Keratinocyte (primary cell): ENCODE measurements around the gene HCN4. TPM values are rescaled to one million over a fixed set of nuclear protein-coding genes. Genes with fewer than 3 reads are reported as not detected.

ENCODE experiments used
- DNase-seq: peaks from one replicate; pipeline ENCODE4 v3.0.0-alpha.2; 2011; ENCODE audit warnings: low read depth, missing footprints, low spot score
- FAIRE-seq: peaks from 2 replicates; lab custom pipeline; 2011; peaks lifted over from hg19 to GRCh38; lab: Jason Lieb, UNC
- H2AFZ ChIP-seq: 2 replicates; pipeline ENCODE4 v1.6.0; 2012; ENCODE audit warnings: low read length, control low read depth, inconsistent platforms; ENCODE audit not compliant: control insufficient read depth
- H3K27ac ChIP-seq: 2 replicates; pipeline ENCODE4 v1.5.1; 2011; ENCODE audit warnings: low read length; ENCODE audit not compliant: control insufficient read depth, insufficient read depth
- H3K27me3 ChIP-seq: 3 replicates; pipeline ENCODE4 v1.6.0; 2011; ENCODE audit warnings: low read length; ENCODE audit not compliant: control insufficient read depth, insufficient read depth; ENCODE audit errors: extremely low read depth
- H3K36me3 ChIP-seq, 2 experiments: 2 replicates in 1 of 2; 3 replicates in 1 of 2; pipeline ENCODE4 v1.5.1; 2011; ENCODE audit warnings: low read length in 2 of 2, mild to moderate bottlenecking in 1 of 2; ENCODE audit not compliant: control insufficient read depth in 2 of 2, insufficient read depth in 2 of 2; ENCODE audit errors: extremely low read depth in 1 of 2
- H3K4me1 ChIP-seq: 3 replicates; pipeline ENCODE4 v1.5.1; 2011; ENCODE audit warnings: low read length; ENCODE audit not compliant: control insufficient read depth, insufficient read depth; ENCODE audit errors: extremely low read depth
- H3K4me2 ChIP-seq: 3 replicates; pipeline ENCODE4 v1.6.0; 2011; ENCODE audit warnings: low read depth, low read length; ENCODE audit not compliant: control insufficient read depth, insufficient read depth; ENCODE audit errors: extremely low read depth
- H3K4me3 ChIP-seq, 3 experiments: fragments of 200-600 bp in 1 of 3; sonication (generic) in 1 of 3; 2 replicates in 2 of 3; 3 replicates in 1 of 3; pipeline ENCODE4 v1.5.1; 2011 to 2016; ENCODE audit warnings: low read length in 3 of 3, mild to moderate bottlenecking in 3 of 3, control low read depth in 2 of 3, inconsistent platforms in 1 of 3, low read depth in 1 of 3, mixed read lengths in 1 of 3, mixed run types in 1 of 3, moderate library complexity in 1 of 3; ENCODE audit not compliant: control insufficient read depth in 2 of 3, insufficient read depth in 2 of 3; ENCODE audit errors: extremely low read depth in 1 of 3
- H3K79me2 ChIP-seq: 2 replicates; pipeline ENCODE4 v1.6.0; 2012; ENCODE audit warnings: low read length; ENCODE audit not compliant: control insufficient read depth, insufficient read depth
- H3K9ac ChIP-seq: 3 replicates; pipeline ENCODE4 v1.6.0; 2011; ENCODE audit warnings: low read length; ENCODE audit not compliant: control insufficient read depth, insufficient read depth; ENCODE audit errors: extremely low read depth
- H3K9me1 ChIP-seq: 3 replicates; pipeline ENCODE4 v1.6.0; 2011; ENCODE audit warnings: low read length; ENCODE audit not compliant: control insufficient read depth, insufficient read depth; ENCODE audit errors: extremely low read depth
- H3K9me3 ChIP-seq: 2 replicates; pipeline ENCODE4 v1.5.1; 2012; ENCODE audit warnings: low read depth, low read length; ENCODE audit not compliant: control insufficient read depth
- H4K20me1 ChIP-seq: 3 replicates; pipeline ENCODE4 v1.6.0; 2011; ENCODE audit warnings: low read length; ENCODE audit not compliant: control insufficient read depth, insufficient read depth; ENCODE audit errors: extremely low read depth
- CTCF ChIP-seq, 3 experiments: IDR thresholded peaks in 1 of 3; conservative IDR thresholded peaks in 1 of 3; optimal IDR thresholded peaks in 1 of 3; 2 replicates in 2 of 3; 3 replicates in 1 of 3; pipeline versions ENCODE3 to v1.5.1; 2011; ENCODE audit warnings: low read length in 3 of 3, mild to moderate bottlenecking in 3 of 3, moderate library complexity in 2 of 3, control low read depth in 1 of 3, inconsistent platforms in 1 of 3; ENCODE audit not compliant: insufficient read depth in 2 of 3; ENCODE audit errors: extremely low read depth in 1 of 3
- EZH2 ChIP-seq: IDR thresholded peaks from one replicate; pipeline ENCODE4 v1.6.1; 2012; ENCODE audit warnings: inconsistent platforms, mild to moderate bottlenecking, low read length, moderate library complexity
- dilution Hi-C: fragments of 300-500 bp; cut with MboI; formaldehyde crosslinking; loops from one replicate; pipeline ENCODE4 v1.7.0; 2020; ENCODE audit warnings: low sequenced_read_pairs; ENCODE audit not compliant: extremely low pct_ligation_motif_present
- polyA plus RNA-seq, 5 experiments: library from polyadenylated mRNA; depleted of rRNA in 3 of 5; stranded (reverse) in 3 of 5; stranded (forward) in 1 of 5; unstranded in 1 of 5; fragments of >200 nt; gene quantifications; 1 replicate in 1 of 5; 2 replicates in 3 of 5; 3 replicates in 1 of 5; pipeline versions ENCODE4 v1.2.1 to v1.2.3, GENCODE V29; 2011 to 2012; ENCODE audit warnings: missing spikeins in 2 of 5, low read depth in 1 of 5, low replicate concordance in 1 of 5

HCN4 gene
- polyA plus RNA-seq, 1 donor (not counting 4 experiments of a cell fraction or from before 2014, with no cell fraction given), result not detected

- no peaks in the 10 kb centered on the region for H4K20me1 ChIP-seq
Measured at GRCh38 chr15:73313861-73314260, 54.9 kb downstream of the HCN4 start.

GRCh38 chr15:73308305-73308704, 60.5 kb downstream of the HCN4 start:
- H2AFZ ChIP-seq, result no peak overlapping the region
- H3K4me3 ChIP-seq, result no peak overlapping the region
- no peaks in the 10 kb centered on the region for H3K27me3 ChIP-seq
- dilution Hi-C loops, result no loop called here
- H3K9me1 ChIP-seq, result no peaks in the 10 kb centered on the region
- H3K9ac ChIP-seq, result no peak overlapping the region
- FAIRE-seq, result no peak
- no peak for TF ChIP-seq CTCF (optimal IDR thresholded peaks at IDR 0.05 in 1 of 3, IDR thresholded peaks at IDR 0.05 in 1 of 3, conservative IDR thresholded peaks at IDR 0.05 in 1 of 3; ENCODE audit: extremely low read depth in 1 of 3, insufficient read depth in 2 of 3, low read length in 3 of 3)
- no peak for TF ChIP-seq EZH2
- H3K27ac ChIP-seq, result no peak overlapping the region
- no peaks in the 10 kb centered on the region for H4K20me1 ChIP-seq
- H3K4me2 ChIP-seq, result no peak overlapping the region
- no peaks in the 10 kb centered on the region for H3K36me3 ChIP-seq
- H3K9me3 ChIP-seq, result no peaks in the 10 kb centered on the region
- peaks cover 4% of the 10 kb centered on the region for H3K4me1 ChIP-seq
- no peak for DNase-seq
- no peaks in the 10 kb centered on the region for H3K79me2 ChIP-seq

More at GRCh38 chr15:73313861-73314260, 54.9 kb downstream of the HCN4 start:
- TF ChIP-seq EZH2 (no peak), CTCF (optimal IDR thresholded peaks at IDR 0.05 in 1 of 3, IDR thresholded peaks at IDR 0.05 in 1 of 3, conservative IDR thresholded peaks at IDR 0.05 in 1 of 3; ENCODE audit: extremely low read depth in 1 of 3, insufficient read depth in 2 of 3, low read length in 3 of 3) (no peak)
- no peak overlapping the region for H3K27ac ChIP-seq
- H3K9me1 ChIP-seq, result no peaks in the 10 kb centered on the region
- H3K27me3 ChIP-seq, result peaks cover 9% of the 10 kb centered on the region
- dilution Hi-C loops, result no loop called here
- H3K4me3 ChIP-seq, result no peak overlapping the region
- H3K9me3 ChIP-seq, result no peaks in the 10 kb centered on the region
- H3K9ac ChIP-seq, result no peak overlapping the region
- DNase-seq (no peak), FAIRE-seq (no peak)
- no peaks in the 10 kb centered on the region for H3K36me3 ChIP-seq
- H3K4me2 ChIP-seq, result no peak overlapping the region
- H3K4me1 ChIP-seq, result no peaks in the 10 kb centered on the region
- no peaks in the 10 kb centered on the region for H3K79me2 ChIP-seq
- H2AFZ ChIP-seq, result no peak overlapping the region
